Heart left ventricle (tissue), 16 donors: ENCODE data around the gene RAB43. TPM values are rescaled to one million over a fixed set of nuclear protein-coding genes. Genes with fewer than 3 reads are reported as not detected.
"Not testable (repeated sequence)": the region's sequence is repeated elsewhere in the genome, so short reads cannot be mapped to it uniquely, and the experiment has no call there.

Experiments used
- ATAC-seq, 4 donors: fragments of 200-7000 bp; cut with Tn5 transposase; one replicate each; pipeline ENCODE4 v1.9.1; 2020 to 2022; ENCODE audit warnings: moderate library complexity in 4 of 4, mild to moderate bottlenecking in 3 of 4, moderate number of reproducible peaks in 1 of 4
- DNase-seq, 5 donors: peaks; one replicate each; pipeline ENCODE4 v3.0.0-alpha.2; 2020
- H3K27ac ChIP-seq, 12 donors: fragments of 200-600 bp; sonication (generic) in 4 of 12; one replicate each; pipeline versions ENCODE4 v1.5.0 to v1.8.0; 2016 to 2022; ENCODE audit warnings: mild to moderate bottlenecking in 2 of 12
- H3K27me3 ChIP-seq, 9 donors: fragments of 200-600 bp; sonication (generic) in 2 of 9; one replicate each; pipeline versions ENCODE4 v1.5.1 to v1.8.0; 2016 to 2022; ENCODE audit warnings: mild to moderate bottlenecking in 3 of 9
- H3K36me3 ChIP-seq, 9 donors: fragments of 200-600 bp; sonication (generic) in 2 of 9; one replicate each; pipeline versions ENCODE4 v1.5.0 to v1.8.0; 2018 to 2022; ENCODE audit warnings: mild to moderate bottlenecking in 2 of 9
- H3K4me1 ChIP-seq, 12 donors: fragments of 200-600 bp; sonication (generic) in 4 of 12; one replicate each; pipeline versions ENCODE4 v1.5.0 to v1.8.0; 2016 to 2022; ENCODE audit warnings: mild to moderate bottlenecking in 3 of 12
- H3K4me3 ChIP-seq, 12 donors: fragments of 200-600 bp; sonication (generic) in 4 of 12; one replicate each; pipeline versions ENCODE4 v1.5.0 to v1.8.0; 2017 to 2022; ENCODE audit warnings: mild to moderate bottlenecking in 9 of 12, moderate library complexity in 4 of 12
- H3K9me3 ChIP-seq, 12 donors: fragments of 200-600 bp; sonication (generic) in 4 of 12; one replicate each; pipeline versions ENCODE4 v1.5.0 to v1.8.0; 2016 to 2022; ENCODE audit warnings: mild to moderate bottlenecking in 1 of 12
- CTCF ChIP-seq, 12 donors: fragments of 200-600 bp; sonication (generic) in 4 of 12; IDR thresholded peaks; one replicate each; pipeline versions ENCODE4 v1.5.0 to v1.8.0; 2018 to 2022; ENCODE audit warnings: antibody characterized with exemption in 12 of 12, mild to moderate bottlenecking in 5 of 12
- POLR2A ChIP-seq, 2 donors: fragments of 450-650 bp; IDR thresholded peaks; one replicate each; pipeline ENCODE4 v1.6.1; 2017; ENCODE audit warnings: antibody characterized with exemption in 2 of 2, mild to moderate bottlenecking in 2 of 2, moderate library complexity in 2 of 2
- WGBS, 4 donors: extraction: QIAGEN DNeasy Blood & Tissue Kit in 2 of 4; methylation state at CpG; one replicate each; pipeline versions ENCODE4 v1.1.5 to v1.1.7; 2013 to 2018; 5-methylcytosine and 5-hydroxymethylcytosine counted together
- intact Hi-C, 10 donors: fragments of 100-400 bp; cut with DNase I; formaldehyde crosslinking; loops; one replicate each; pipeline versions ENCODE4 v1.11.1 to v1.14.2; 2022
- polyA plus RNA-seq, 2 donors: library from polyadenylated mRNA; stranded (reverse); fragments of 200-250 nt; gene quantifications; one replicate each; pipeline ENCODE4 v1.2.3, GENCODE V29; 2013
- total RNA-seq, 9 donors: library from RNA; depleted of rRNA in 2 of 9; stranded (reverse); fragments of >200 nt in 2 of 9; fragmentation: NEBNext Ultra II Directional in 3 of 9; extraction: Animal tissue kit (Norgen Biotek cat#: 25700) in 3 of 9; gene quantifications; one replicate each; pipeline versions ENCODE4 v1.1.0 to v1.2.4, GENCODE V29; 2016 to 2023
- donor health status: ischemic (EF 13 %, LVEDD 7.1; RV severe dilation, severe dysfunction).
- donor health status: healthy with polysubstance abuse.
- donor health status: DM: no; HTN: yes; CAD: no.
- donor health status: DM: no; HTN: no; CAD: no.
- donor health status: ischemic (EF 25% LVEDD 6.9; RV normal size, moderate dysfunction).
- donor health status: ischemic (EF 25% LVEDD 5.7; RV mildly dilated, moderate dysfunction).
- donor health status: healthy.
- donor health status: DM: yes; HTN: yes; CAD: no.
- donor health status: ischemic (EF 35%, LVEDD 5.7; RV mildly dilated, moderate dysfunction).
- donor health status: nonischemic (EF 11% LVEDD 7.7; RV severe dilation, severe dysfunction).
- donor health status: DM: yes; HTN: yes; CAD: no.
- donor health status: PGD.
- donor health status: ischemic (EF 29% LVEDD 5.4; RV normal size, mild dysfunction).
- donor health status: nonischemic (EF 23%, LVEDD 6.1; RV moderate dilation, normal function).

Gene RAB43
- total and polyA plus RNA-seq, 11 donors = 1.3 to 10.3 (median 3.3) TPM

- Histone ChIP-seq H3K9me3 (no peaks in the 10 kb centered on the region), H3K36me3 (peaks cover 0 to 43% (median 17%) of the 10 kb centered on the region in 9 donors), H3K27ac (peak overlapping the region in 9 of 12 donors; percentile 3 to 59 (median 13)), H3K4me3 (no peak overlapping the region), H3K27me3 (no peaks in the 10 kb centered on the region), H3K4me1 (peaks cover 10 to 47% (median 30%) of the 10 kb centered on the region in 12 donors)
- TF ChIP-seq CTCF (IDR thresholded peaks at IDR 0.05) = no peak
- no peak for TF ChIP-seq POLR2A (IDR thresholded peaks at IDR 0.05)
- intact Hi-C loops = no loop called here
- WGBS, 4 donors = 39 to 54% (median 46%) methylated on average over 5 of the region's 5 CpGs
- DNase-seq (no peak), ATAC-seq (no peak)
These were observed 5.1 kb downstream of the RAB43 start for GRCh38 chr3:129116482-129116946.

- WGBS, 4 donors = 89 to 97% (median 94%) methylated on average over 6 of the region's 6 CpGs
- no peak for DNase-seq
- H3K9me3 ChIP-seq = no peaks in the 10 kb centered on the region
- intact Hi-C loops = no loop called here
- ATAC-seq = no peak
- TF ChIP-seq CTCF (IDR thresholded peaks at IDR 0.05) = no peak
- TF ChIP-seq POLR2A (IDR thresholded peaks at IDR 0.05) = no peak
- H3K4me1 ChIP-seq = peaks cover 1 to 38% (median 18%) of the 10 kb centered on the region in 12 donors
- no peak overlapping the region for H3K4me3 ChIP-seq
- H3K36me3 ChIP-seq = peaks cover 0 to 60% (median 23%) of the 10 kb centered on the region in 9 donors
- no peak overlapping the region for H3K27ac ChIP-seq
- H3K27me3 ChIP-seq = no peaks in the 10 kb centered on the region
These were observed 7.1 kb downstream of the RAB43 start for GRCh38 chr3:129114455-129114854.

- Histone ChIP-seq H3K4me1 (peaks cover 0 to 20% (median 14%) of the 10 kb centered on the region in 12 donors), H3K27ac (no peak overlapping the region), H3K27me3 (no peaks in the 10 kb centered on the region), H3K4me3 (no peak overlapping the region), H3K36me3 (peaks cover 0 to 69% (median 23%) of the 10 kb centered on the region in 9 donors), H3K9me3 (no peaks in the 10 kb centered on the region)
- 89 to 96% (median 94%) methylated on average over 3 of the region's 3 CpGs for WGBS, 4 donors
- TF ChIP-seq POLR2A (IDR thresholded peaks at IDR 0.05) (no peak), CTCF (IDR thresholded peaks at IDR 0.05) (no peak)
- DNase-seq (no peak), ATAC-seq (no peak)
- intact Hi-C loops = no loop called here
These were observed 9.1 kb downstream of the RAB43 start for GRCh38 chr3:129112308-129113052.

GRCh38 chr3:129111076-129111780 lies 10.4 kb downstream of the RAB43 start:
- Histone ChIP-seq H3K36me3 (peaks cover 0 to 78% (median 20%) of the 10 kb centered on the region in 9 donors), H3K4me1 (peaks cover 0 to 15% (median 6%) of the 10 kb centered on the region in 12 donors)
- not testable (repeated sequence) for ATAC-seq

More at GRCh38 chr3:129111076-129111780, 10.4 kb downstream of the RAB43 start:
- intact Hi-C loops, H3K27ac ChIP-seq, DNase-seq, H3K9me3 ChIP-seq, H3K27me3 ChIP-seq, H3K4me3 ChIP-seq: not testable (repeated sequence)
- WGBS, 4 donors = 94 to 98% (median 96%) methylated on average over 10 of the region's 10 CpGs
